NCI-H187 (cell line): ENCODE measurements around the gene TNC.
"Not testable (repeated sequence)": the region's sequence is repeated elsewhere in the genome, so short reads cannot be mapped to it uniquely, and the experiment has no call there.

Experiments
- DNase-seq, 2 experiments: peaks; one replicate each; lab custom pipeline; 2025; lab: John Stamatoyannopoulos, UW

The TNC gene

GRCh38 chr9:115134941-115135340 is 17.0 kb upstream of the TNC start:
- no peak for DNase-seq

- DNase-seq, result no peak
Measured at GRCh38 chr9:115133649-115134048, 15.7 kb upstream of the TNC start.

- no peak for DNase-seq
Measured at GRCh38 chr9:115132648-115133047, 14.7 kb upstream of the TNC start.

GRCh38 chr9:115130176-115130575 is 12.2 kb upstream of the TNC start:
- no peak for DNase-seq

GRCh38 chr9:115128726-115129125 is 10.8 kb upstream of the TNC start:
- DNase-seq, result not testable (repeated sequence)

DNA sequence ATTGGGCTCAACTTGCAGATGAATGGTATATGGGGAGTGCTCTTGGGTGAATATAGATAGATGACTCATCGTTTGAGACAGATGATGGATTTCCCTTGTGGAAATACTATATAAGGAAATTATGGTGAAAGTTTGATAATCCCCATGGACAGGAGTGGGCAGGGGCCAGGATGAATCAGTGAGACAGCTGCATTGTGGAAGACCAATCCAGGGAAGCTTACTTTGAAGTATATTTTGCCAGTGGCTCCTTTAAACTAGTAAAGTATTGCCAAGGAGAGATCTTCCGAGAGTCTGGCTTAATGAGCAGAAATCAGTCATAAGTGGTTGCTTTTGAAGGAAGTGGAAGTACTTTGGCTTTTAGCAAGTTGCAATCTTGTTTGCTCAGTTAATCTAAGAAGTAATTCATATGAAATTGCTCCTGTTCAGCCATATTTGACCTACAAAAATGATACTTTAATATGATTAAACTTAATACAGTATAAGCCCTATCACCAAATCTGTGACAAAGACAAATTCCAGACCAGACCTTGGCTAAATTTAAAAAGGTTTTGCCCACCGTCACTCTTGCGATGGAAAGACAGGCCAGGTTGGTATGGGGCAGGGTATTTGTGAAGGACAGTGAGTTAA is 9.3 kb upstream of the TNC start:
- no peak for DNase-seq

DNA sequence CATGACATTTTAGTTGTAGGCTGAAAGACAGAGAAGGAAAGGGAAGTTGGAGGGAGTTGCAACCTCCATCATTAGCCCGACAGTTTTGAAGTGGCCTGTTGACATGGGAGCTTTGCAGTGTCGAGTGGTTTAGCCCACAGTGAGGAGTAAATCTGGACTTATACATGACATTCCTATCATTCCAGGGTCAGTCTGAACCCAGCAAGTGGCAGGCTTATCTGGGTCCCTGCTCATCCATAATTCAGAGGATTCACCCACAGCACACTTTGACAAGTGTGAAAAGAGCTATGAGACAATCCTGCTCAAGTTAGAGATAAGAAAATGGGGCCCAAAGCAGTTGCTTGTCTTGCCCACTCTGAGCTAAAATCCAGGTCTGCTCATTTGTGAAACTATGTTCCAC is 8.4 kb upstream of the TNC start:
- DNase-seq, result no peak

DNA sequence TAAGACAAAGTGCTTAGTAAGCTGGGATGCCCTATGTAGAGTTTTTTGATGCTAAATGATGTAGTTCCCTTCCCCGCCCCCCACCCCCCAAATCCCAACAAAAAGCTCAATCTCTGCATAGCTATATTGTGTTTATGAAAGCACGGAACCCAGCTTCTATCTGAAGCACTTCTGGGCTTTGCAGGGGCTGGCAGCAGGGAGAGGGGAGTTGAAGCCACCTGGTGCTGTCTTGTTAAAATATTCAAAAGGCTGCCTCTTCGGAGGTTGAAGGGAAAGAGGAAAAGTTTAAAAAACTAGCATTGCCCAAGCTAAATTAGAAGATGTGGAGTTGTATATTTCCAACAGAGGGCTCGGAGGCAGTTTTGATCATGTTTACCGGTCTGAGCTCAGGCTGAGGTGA is 5.0 kb upstream of the TNC start:
- no peak for DNase-seq

DNA sequence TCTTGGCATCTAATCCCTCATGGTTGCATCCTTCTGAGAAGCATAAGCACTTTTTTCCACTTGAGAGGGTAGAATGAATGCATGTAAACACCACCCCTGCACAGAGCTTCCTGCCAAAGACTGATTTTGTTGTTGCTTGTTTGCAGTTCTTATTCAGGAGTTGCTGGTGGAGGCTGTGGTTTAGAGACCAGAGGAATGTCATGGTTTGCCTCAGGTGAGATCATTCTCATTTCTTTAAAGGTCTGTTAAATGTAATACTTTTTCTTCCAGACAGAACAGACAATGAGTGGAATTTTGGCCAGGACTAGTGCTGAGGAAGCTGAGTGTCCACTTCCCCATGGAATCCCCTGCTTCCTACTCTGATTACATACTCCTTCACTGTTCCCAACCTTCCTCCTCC is 3.2 kb upstream of the TNC start:
- DNase-seq, result no peak

- DNase-seq, result no peak
Measured at GRCh38 chr9:115118879-115119218, 892 bp upstream of the TNC start.

GRCh38 chr9:115116421-115117284 is 1.3 kb downstream of the TNC start:
- no peak for DNase-seq

GRCh38 chr9:115115924-115116323 is 2.0 kb downstream of the TNC start:
- DNase-seq, result no peak

DNA sequence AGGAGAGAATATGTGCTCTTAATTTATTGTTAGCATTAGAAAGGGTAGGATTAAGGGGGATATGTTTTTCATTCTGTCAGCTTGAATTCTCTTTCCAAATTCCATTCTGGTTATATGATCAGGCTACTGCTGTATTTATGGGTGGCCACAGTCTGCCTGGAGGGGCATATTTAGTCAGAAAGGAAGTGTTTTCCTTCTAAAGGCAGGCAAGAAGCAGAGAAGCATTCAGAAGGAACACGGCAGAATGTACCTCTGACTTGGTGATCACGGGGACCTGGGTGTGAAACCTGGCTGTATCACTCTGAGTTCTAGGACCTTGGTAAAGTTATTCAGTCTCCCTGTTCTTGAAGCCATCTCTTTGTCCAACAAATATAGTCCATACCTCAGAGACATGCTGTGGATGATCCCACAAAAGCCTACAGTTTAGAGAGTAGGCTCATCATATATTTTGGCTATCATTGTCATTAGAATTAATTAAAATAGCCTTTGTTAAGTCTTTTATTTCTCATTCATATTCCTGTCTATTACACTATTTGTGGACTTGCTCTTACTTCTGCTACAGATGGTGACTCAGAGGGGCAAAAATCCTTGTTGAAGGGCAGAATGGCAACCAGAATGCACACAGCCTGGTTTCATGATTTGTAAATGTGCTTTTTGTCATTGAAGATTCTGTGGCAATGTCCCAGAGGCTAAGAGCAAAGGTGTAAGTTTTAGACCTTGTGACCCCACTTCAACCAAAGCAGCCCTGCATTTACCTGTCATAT is 2.7 kb downstream of the TNC start:
- DNase-seq, result no peak

DNA sequence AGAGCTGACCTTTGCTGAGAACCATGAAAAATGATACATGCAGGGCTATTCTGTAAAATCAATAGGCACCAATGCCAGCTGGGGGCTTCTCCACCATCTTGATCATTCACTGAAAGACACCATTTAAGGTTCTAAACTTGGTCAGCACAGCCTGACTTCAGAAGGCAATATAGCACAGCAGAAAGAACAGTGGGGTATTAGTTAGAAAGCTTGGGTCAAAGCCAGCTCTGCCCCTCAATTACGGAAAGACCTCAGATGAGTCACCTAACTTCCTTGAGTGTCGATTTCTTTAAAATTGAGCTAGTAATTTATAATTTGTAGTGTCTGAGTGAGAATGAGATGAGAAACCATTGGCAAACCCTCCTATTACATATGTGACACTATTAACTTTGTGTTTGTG is 3.4 kb downstream of the TNC start:
- DNase-seq, result no peak

DNA sequence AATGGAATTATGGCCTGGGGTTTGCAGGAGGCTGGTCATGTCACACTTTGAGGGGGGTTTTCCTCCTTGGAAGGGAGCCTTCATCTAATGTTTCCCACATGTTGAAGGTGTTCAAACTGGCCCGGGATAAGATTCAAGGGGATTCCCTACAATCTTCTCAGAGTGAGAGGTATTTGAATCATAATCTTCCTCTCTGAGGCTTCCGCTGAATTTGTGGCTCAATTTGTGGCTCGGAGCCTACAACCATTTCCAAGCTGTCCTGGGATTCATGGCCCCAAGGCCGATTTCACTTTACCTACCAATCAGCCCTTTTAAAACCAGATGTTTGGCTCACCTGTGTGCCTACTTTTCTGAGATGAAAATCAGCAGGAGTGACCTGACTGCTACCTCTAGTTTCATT is 3.9 kb downstream of the TNC start:
- no peak for DNase-seq

DNA sequence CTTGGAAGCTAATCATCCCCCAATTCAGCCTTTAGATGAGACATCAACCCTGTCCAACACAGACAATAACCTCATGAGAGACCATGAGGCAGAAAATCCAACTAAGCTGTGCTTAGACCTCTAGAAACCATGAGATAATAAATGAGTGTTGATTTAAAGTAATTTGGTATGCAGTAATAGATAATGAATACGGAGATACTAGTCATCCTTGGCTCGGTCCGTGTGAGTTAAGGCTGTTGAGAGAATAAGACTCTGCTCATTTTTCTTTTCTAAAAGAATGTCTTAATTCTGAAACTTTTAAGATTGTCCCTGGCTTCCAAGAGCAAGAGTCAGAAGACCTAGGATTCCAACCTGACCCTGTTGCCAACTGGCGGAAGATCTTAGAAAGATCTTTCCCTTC is 6.1 kb downstream of the TNC start:
- no peak for DNase-seq

- DNase-seq, result no peak
Measured at GRCh38 chr9:115109486-115109885, 8.5 kb downstream of the TNC start.

- DNase-seq, result no peak
Measured at GRCh38 chr9:115107701-115108100, 10.3 kb downstream of the TNC start.

DNA sequence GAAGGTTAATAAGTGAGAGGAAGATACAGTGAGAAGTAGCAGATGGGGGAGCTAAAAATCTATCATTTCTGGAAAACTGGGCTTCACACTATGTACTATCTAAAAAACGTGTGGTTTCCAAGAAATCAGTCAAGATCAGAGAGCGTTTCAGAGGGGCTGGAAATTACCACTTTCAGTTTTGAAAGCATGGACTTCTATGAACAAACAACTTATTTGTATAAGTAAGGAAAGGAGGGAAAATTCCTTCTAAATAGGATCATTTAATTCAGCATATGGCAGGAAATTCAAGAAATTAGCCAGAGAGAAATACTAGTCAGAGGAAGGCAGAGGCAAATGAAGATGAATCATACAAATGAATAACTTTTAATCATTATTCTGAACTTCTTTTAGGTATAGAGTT is 11.3 kb downstream of the TNC start:
- DNase-seq, result no peak

GRCh38 chr9:115106001-115106400 is 12.0 kb downstream of the TNC start:
- DNase-seq, result no peak

DNA sequence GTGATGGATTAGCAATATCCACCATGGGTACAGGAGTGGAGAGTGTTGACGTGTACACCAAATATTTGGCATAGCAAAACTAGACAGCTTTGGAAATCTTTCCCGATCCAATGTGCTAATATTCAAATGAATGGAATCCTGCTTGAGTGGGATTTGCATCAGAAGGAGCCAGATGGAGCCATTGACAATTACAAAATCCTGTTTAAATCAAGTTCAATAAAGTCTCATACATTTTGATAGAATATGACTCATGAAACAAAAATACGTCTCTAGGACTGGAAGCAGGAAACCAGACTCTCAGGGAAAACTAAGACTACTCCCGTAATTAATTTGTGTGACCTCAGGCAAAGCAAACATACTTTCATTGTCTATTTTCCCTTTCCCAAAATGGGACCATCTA is 13.0 kb downstream of the TNC start:
- DNase-seq, result no peak

DNA sequence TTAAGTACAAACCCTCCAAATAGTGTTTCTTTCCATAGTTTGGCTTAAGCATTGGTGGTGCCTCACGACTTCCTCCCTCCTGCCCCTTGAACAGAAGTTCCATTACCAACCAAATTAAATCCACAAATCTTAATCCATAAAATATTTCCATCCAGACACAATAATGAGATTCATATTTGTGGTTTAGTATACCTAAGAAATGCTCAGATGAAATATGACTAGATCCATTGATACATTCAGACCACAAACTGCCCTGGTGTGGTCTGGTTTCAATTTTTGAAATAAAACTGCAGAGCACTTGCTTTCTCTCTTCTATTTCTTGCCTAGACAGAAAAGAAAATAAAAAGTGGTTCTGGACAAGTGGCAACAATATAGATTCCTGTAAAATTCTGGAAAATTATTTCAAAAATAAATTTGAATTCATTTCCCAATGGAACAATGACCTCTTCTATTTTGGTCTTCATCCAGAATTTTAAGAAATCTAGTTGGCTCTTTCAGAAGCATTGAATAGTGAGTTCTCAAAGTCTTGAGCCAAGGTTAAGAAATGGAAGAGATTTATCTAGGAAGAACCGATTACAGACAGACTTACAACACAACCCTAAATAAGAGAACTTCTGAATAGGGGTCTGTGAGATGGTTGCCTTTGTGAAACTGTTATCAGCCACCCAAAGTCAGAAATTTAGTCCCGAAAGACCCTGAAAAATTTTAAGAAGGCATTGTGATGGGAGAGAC is 14.0 kb downstream of the TNC start:
- no peak for DNase-seq
